HEK293 (cell line): Measurements from ENCODE around the gene DNAJC3.

Source experiments
- CTCF ChIA-PET: fragments of 350-600 bp; formaldehyde crosslinking; extraction: SDS; loops from one replicate; lab custom pipeline; 2021; ENCODE audit warnings: antibody characterized with exemption; lab: Yijun Ruan, JAX
- POLR2A ChIA-PET: fragments of 300-600 bp; formaldehyde crosslinking; extraction: SDS; loops from one replicate; lab custom pipeline; 2020; ENCODE audit warnings: antibody characterized with exemption, inconsistent platforms; lab: Yijun Ruan, JAX
- H3K27ac ChIP-seq: fragments of 200-500 bp; sonication (Bioruptor generic); 2 replicates; pipeline ENCODE4 v1.5.1; 2014; ENCODE audit warnings: low read depth, low read length, control low read depth, inconsistent platforms; ENCODE audit errors: extremely low read depth
- H3K36me3 ChIP-seq, 2 experiments: fragments of 200-500 bp in 1 of 2; sonication (Bioruptor generic) in 1 of 2; 1 replicate in 1 of 2; 2 replicates in 1 of 2; pipeline ENCODE4 v1.5.1; 2014 to 2017; ENCODE audit warnings: inconsistent platforms in 2 of 2, low read length in 2 of 2; ENCODE audit not compliant: control insufficient read depth in 2 of 2, insufficient read depth in 1 of 2
- H3K4me1 ChIP-seq: fragments of 200-500 bp; sonication (Bioruptor generic); 2 replicates; pipeline ENCODE4 v1.5.1; 2014; ENCODE audit warnings: mild to moderate bottlenecking, low read length, inconsistent platforms; ENCODE audit not compliant: control insufficient read depth, insufficient read depth
- H3K4me3 ChIP-seq: 2 replicates; pipeline ENCODE4 v1.5.1; 2011; ENCODE audit warnings: low read depth, mild to moderate bottlenecking, control low read depth, low read length, moderate library complexity
- H3K9me3 ChIP-seq: fragments of 200-500 bp; sonication (Bioruptor generic); 2 replicates; pipeline ENCODE4 v1.5.1; 2014; ENCODE audit warnings: low read depth, low read length, inconsistent platforms; ENCODE audit not compliant: control insufficient read depth, insufficient read depth
- BCL6B ChIP-seq: fragments of 450-650 bp; formaldehyde crosslinking; IDR thresholded peaks from 2 replicates; pipeline ENCODE4 v1.5.1; 2017; ENCODE audit warnings: missing biosample characterization, missing genetic modification characterization
- CTCF ChIP-seq: fragments of 450-650 bp; formaldehyde crosslinking; IDR thresholded peaks from 2 replicates; pipeline ENCODE4 v1.5.1; 2016; ENCODE audit warnings: missing biosample characterization, missing genetic modification characterization
- HOXC10 ChIP-seq: sonication (generic); formaldehyde crosslinking; IDR thresholded peaks from 2 replicates; pipeline ENCODE4 v1.8.1; 2023; ENCODE audit warnings: mild to moderate bottlenecking, missing genetic modification reagents
- OSR2 ChIP-seq: fragments of 450-650 bp; formaldehyde crosslinking; IDR thresholded peaks from 2 replicates; pipeline ENCODE4 v1.5.1; 2016; ENCODE audit warnings: missing biosample characterization, missing genetic modification characterization
- SCRT1 ChIP-seq: fragments of 450-650 bp; formaldehyde crosslinking; IDR thresholded peaks from 2 replicates; pipeline ENCODE4 v1.5.1; 2016; ENCODE audit warnings: missing biosample characterization, missing genetic modification characterization, borderline replicate concordance
- SP7 ChIP-seq: fragments of 450-650 bp; formaldehyde crosslinking; IDR thresholded peaks from 2 replicates; pipeline ENCODE4 v1.5.1; 2016; ENCODE audit warnings: missing biosample characterization, missing genetic modification characterization
- ZBTB44 ChIP-seq: fragments of 450-650 bp; IDR thresholded peaks from 2 replicates; pipeline ENCODE4 v1.5.1; 2018; ENCODE audit warnings: missing biosample characterization, mild to moderate bottlenecking, missing genetic modification characterization
- ZBTB48 ChIP-seq: fragments of 450-650 bp; formaldehyde crosslinking; IDR thresholded peaks from 2 replicates; pipeline ENCODE4 v1.5.1; 2016; ENCODE audit warnings: missing biosample characterization, missing genetic modification characterization
- ZNF132 ChIP-seq: fragments of 450-650 bp; formaldehyde crosslinking; IDR thresholded peaks from 2 replicates; pipeline ENCODE4 v1.5.1; 2017; ENCODE audit warnings: missing biosample characterization, missing genetic modification characterization, borderline replicate concordance
- ZNF157 ChIP-seq: fragments of 450-650 bp; formaldehyde crosslinking; IDR thresholded peaks from 2 replicates; pipeline ENCODE4 v1.5.1; 2016; ENCODE audit warnings: missing biosample characterization, missing genetic modification characterization
- ZNF362 ChIP-seq: fragments of 450-650 bp; formaldehyde crosslinking; IDR thresholded peaks from 2 replicates; pipeline ENCODE4 v1.5.1; 2016; ENCODE audit warnings: missing biosample characterization, missing genetic modification characterization
- ZNF510 ChIP-seq: fragments of 450-650 bp; formaldehyde crosslinking; IDR thresholded peaks from 2 replicates; pipeline ENCODE4 v1.5.1; 2018; ENCODE audit warnings: mild to moderate bottlenecking, missing genetic modification characterization, missing biosample characterization; ENCODE audit not compliant: insufficient replicate concordance
- ZNF549 ChIP-seq: fragments of 450-650 bp; IDR thresholded peaks from 2 replicates; pipeline ENCODE4 v1.5.1; 2018; ENCODE audit warnings: missing biosample characterization, missing genetic modification characterization, mild to moderate bottlenecking, inconsistent platforms, moderate library complexity
- ZNF830 ChIP-seq: fragments of 450-650 bp; IDR thresholded peaks from 2 replicates; pipeline ENCODE4 v1.5.0; 2018; ENCODE audit warnings: missing biosample characterization, missing genetic modification characterization, low read depth, mild to moderate bottlenecking, moderate library complexity
- ZSCAN23 ChIP-seq: fragments of 450-650 bp; formaldehyde crosslinking; IDR thresholded peaks from 2 replicates; pipeline ENCODE4 v1.5.1; 2016; ENCODE audit warnings: missing biosample characterization, missing genetic modification characterization

DNAJC3 gene

GRCh38 chr13:95741584-95742563 lies 64.9 kb downstream of the DNAJC3 start:
- Histone ChIP-seq H3K9me3 (no peaks in the 10 kb centered on the region), H3K27ac (no peak overlapping the region), H3K4me1 (peaks cover 4% of the 10 kb centered on the region; the same call in 1 of the 2 replicates), H3K4me3 (no peak overlapping the region), H3K36me3 (no peaks in the 10 kb centered on the region)
- ChIA-PET POLR2A (no interaction called here), CTCF (no interaction called here)
- TF ChIP-seq ZNF510 (no peak), OSR2 (tag by site-specific recombination) (peak; percentile 51)
- TF ChIP-seq, all 188 proteins: peak for 1

GRCh38 chr13:95743192-95743591 lies 66.3 kb downstream of the DNAJC3 start:
- Histone ChIP-seq H3K9me3 (no peaks in the 10 kb centered on the region), H3K36me3 (no peaks in the 10 kb centered on the region), H3K4me3 (no peak overlapping the region), H3K27ac (no peak overlapping the region), H3K4me1 (peaks cover 4% of the 10 kb centered on the region; the same call in 1 of the 2 replicates)
- ChIA-PET CTCF (no interaction called here), POLR2A (no interaction called here)
- TF ChIP-seq ZNF830 = no peak
- TF ChIP-seq ZSCAN23 (tag by site-specific recombination) = no peak
- TF ChIP-seq CTCF (tag by site-specific recombination) = no peak
- TF ChIP-seq SCRT1 (tag by site-specific recombination) = no peak
- no peak for TF ChIP-seq SP7 (tag by site-specific recombination)
- TF ChIP-seq ZNF157 = no peak

GRCh38 chr13:95745289-95745688 lies 68.3 kb downstream of the DNAJC3 start:
- no peak for TF ChIP-seq HOXC10 (CRISPR knock-in tag)
- TF ChIP-seq ZNF132 (tag by site-specific recombination) = no peak
- no peak for TF ChIP-seq ZBTB48 (tag by site-specific recombination)
- peak; percentile 82 for TF ChIP-seq ZBTB44 (tag by site-specific recombination)
- no peaks in the 10 kb centered on the region for H3K9me3 ChIP-seq
- CTCF ChIA-PET = no interaction called here
- no peak overlapping the region for H3K4me3 ChIP-seq
- H3K4me1 ChIP-seq = peaks cover 4% of the 10 kb centered on the region; the same call in 1 of the 2 replicates
- no peak overlapping the region for H3K27ac ChIP-seq
- H3K36me3 ChIP-seq = no peaks in the 10 kb centered on the region
- POLR2A ChIA-PET = no interaction called here

- CTCF ChIA-PET = no interaction called here
- no peak overlapping the region for H3K27ac ChIP-seq
- TF ChIP-seq ZNF549 (tag by site-specific recombination) (peak; percentile 83), BCL6B (tag by site-specific recombination) (no peak), ZNF362 (no peak)
- POLR2A ChIA-PET = interaction anchor here (1.5 kb wide), 1 partner anchor 69 kb away, joined by 3 read pairs; no protein-coding TSS in a partner anchor
- H3K4me1 ChIP-seq = peaks cover 4% of the 10 kb centered on the region; the same call in 1 of the 2 replicates
- no peak overlapping the region for H3K4me3 ChIP-seq
- H3K36me3 ChIP-seq = no peaks in the 10 kb centered on the region
- H3K9me3 ChIP-seq = no peaks in the 10 kb centered on the region
Observed at GRCh38 chr13:95745752-95746151, 68.8 kb downstream of the DNAJC3 start.
